Activated CD8-positive, alpha-beta T cell treated with anti-CD3 and anti-CD28 coated beads, Interleukin-2, amount 10 ng/mL, durations not matched to agents 7 days and 5 days (primary cell): ENCODE results near the gene LMO2. TPM values are rescaled to one million over a fixed set of nuclear protein-coding genes. Genes with fewer than 3 reads are reported as not detected.

Experiments
- ATAC-seq: fragments of 150-1000 bp; cut with Tn5 transposase; one replicate; pipeline ENCODE4 v1.10.0; 2021; ENCODE audit warnings: moderate library complexity
- CTCF ChIA-PET: fragments of 350-600 bp; sonication (Branson Sonifier 250); formaldehyde crosslinking; loops from one replicate; lab custom pipeline; 2021; ENCODE audit warnings: antibody characterized with exemption; lab: Charles Lee
- POLR2A ChIA-PET: fragments of 350-600 bp; sonication (Branson Sonifier 250); formaldehyde crosslinking; loops from one replicate; lab custom pipeline; 2021; ENCODE audit warnings: antibody characterized with exemption; lab: Charles Lee
- DNase-seq: peaks from one replicate; pipeline ENCODE4 v3.0.0-alpha.2; 2020
- H3K27ac Mint-ChIP-seq: one replicate; pipeline ENCODE4 v1.8.0; 2021; ENCODE audit warnings: mild to moderate bottlenecking, mixed read lengths
- H3K27me3 Mint-ChIP-seq: one replicate; pipeline ENCODE4 v1.8.0; 2021; ENCODE audit warnings: low read depth, mixed read lengths
- H3K36me3 Mint-ChIP-seq: one replicate; pipeline ENCODE4 v1.8.0; 2021; ENCODE audit warnings: low read depth, mixed read lengths
- H3K4me1 Mint-ChIP-seq: one replicate; pipeline ENCODE4 v1.8.0; 2021; ENCODE audit warnings: low read depth, mixed read lengths
- H3K4me3 Mint-ChIP-seq: one replicate; pipeline ENCODE4 v1.8.0; 2021; ENCODE audit warnings: mild to moderate bottlenecking, mixed read lengths
- H3K9me3 Mint-ChIP-seq: one replicate; pipeline ENCODE4 v1.8.0; 2022; ENCODE audit warnings: mixed read lengths; ENCODE audit not compliant: insufficient read depth
- total RNA-seq, 2 experiments: library from RNA; stranded (reverse); gene quantifications; one replicate each; pipeline ENCODE4 v1.2.3, GENCODE V29; 2021

LMO2 gene
- total RNA-seq, 2 experiments from 2014 or later: not detected

DNA sequence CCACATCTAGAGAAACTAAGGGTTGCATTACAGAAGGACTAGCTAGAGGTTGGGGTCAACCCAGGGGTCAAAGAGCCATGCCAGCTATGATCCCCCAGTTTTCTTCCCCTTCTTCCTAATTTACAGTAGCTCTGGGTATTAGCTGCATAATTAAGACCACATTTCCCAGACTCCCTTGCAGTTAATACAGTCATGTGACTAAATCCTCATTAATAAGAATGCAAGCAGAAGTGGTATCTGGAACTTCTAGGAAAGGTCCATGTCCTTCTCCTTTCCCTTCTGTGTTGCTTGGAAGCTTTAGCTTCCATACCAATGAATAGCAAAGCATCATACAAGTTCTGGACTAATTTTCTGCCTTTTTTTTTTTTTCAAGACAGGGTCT lies 19.1 kb upstream of the LMO2 start:
- Mint-ChIP-seq H3K27ac (no peak overlapping the region), H3K9me3 (no peaks in the 10 kb centered on the region), H3K4me1 (peaks cover 6% of the 10 kb centered on the region), H3K27me3 (peaks cover 34% of the 10 kb centered on the region), H3K36me3 (no peaks in the 10 kb centered on the region), H3K4me3 (no peak overlapping the region)
- POLR2A ChIA-PET: no interaction called here
- DNase-seq (no peak), ATAC-seq (no peak)
- CTCF ChIA-PET: interaction anchor here (0.9 kb wide), 1 partner anchor 54 kb away, joined by 3 read pairs; no protein-coding TSS in a partner anchor

DNA sequence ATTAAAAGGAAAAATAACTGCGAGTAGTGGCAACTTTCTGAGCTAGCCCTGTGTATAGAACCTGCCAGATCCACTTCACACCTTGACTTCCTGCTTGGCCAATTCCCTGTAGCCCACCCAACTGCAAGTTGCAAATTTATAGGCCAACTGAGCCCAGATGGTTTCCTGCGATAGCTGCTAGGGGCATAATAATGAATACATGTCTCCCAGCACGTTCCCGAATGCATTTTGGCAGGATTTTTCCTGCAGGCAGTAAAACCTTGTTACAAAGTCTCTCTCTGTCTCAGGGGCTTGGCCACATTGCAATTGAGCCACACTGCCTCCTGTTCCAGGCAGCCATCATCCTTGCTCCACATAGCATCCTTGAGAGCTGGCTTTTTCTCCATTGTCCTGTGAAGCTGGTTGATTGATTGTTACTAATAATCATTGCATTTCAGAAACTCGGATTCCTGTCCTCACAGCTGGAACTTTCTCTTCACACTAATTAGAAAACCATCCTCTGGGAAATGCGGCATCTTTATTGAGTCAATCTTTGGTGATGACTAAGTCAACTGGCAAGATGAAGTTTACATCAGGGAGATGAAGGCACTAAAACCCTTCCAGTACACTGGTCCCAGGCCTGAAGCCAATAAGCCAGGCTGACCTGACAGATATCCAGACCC lies 18.6 kb upstream of the LMO2 start:
- ChIA-PET POLR2A (no interaction called here), CTCF (interaction anchor here (0.9 kb wide), 1 partner anchor 53 kb away, joined by 3 read pairs; no protein-coding TSS in a partner anchor)
- Mint-ChIP-seq H3K27ac (no peak overlapping the region), H3K36me3 (no peaks in the 10 kb centered on the region), H3K9me3 (no peaks in the 10 kb centered on the region), H3K27me3 (peaks cover 30% of the 10 kb centered on the region), H3K4me1 (peaks cover 6% of the 10 kb centered on the region), H3K4me3 (no peak overlapping the region)
- ATAC-seq: no peak
- no peak for DNase-seq

DNA sequence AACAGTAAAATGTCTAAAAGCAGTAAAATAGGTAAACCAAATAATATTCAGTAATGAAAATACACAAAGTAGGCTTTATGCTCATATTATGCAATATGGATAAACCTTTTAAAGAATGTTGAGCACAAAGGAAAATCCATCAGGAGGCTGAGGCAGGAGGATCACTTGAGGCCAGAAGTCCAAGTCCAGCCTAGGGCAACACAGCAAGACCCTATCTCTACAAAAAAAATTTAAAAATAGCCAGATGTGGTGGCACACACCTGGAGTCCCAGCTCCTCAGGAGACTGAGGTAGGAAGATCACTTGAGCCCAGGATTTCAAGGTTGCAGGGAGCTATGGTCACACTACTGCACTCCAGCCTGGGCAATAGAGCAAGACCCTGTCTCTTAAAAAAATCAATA lies 17.7 kb upstream of the LMO2 start:
- H3K27ac Mint-ChIP-seq: no peak overlapping the region
- no peak for ATAC-seq
- ChIA-PET CTCF (no interaction called here), POLR2A (no interaction called here)
- no peak for DNase-seq
- no peaks in the 10 kb centered on the region for H3K36me3 Mint-ChIP-seq
- no peak overlapping the region for H3K4me3 Mint-ChIP-seq
- H3K27me3 Mint-ChIP-seq: peaks cover 34% of the 10 kb centered on the region
- H3K9me3 Mint-ChIP-seq: no peaks in the 10 kb centered on the region
- H3K4me1 Mint-ChIP-seq: peaks cover 6% of the 10 kb centered on the region

DNA sequence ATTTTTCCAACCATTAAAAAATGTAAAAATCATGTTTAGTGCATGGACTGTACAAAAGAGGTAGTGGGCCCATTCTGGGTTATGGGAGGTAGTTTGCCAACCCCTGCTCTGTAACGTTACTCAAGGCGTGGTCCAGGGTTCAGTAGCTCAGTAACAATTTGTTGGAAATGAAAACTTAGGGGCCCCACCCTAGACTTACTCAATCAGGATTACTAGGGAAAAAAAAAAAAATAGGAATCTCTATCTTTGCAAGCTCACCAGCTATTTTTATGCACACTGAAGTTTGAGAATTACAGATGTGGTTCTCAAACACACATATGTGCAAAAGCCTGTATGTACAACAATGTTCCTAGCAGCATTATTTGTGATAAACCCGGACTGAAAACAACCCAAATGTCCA lies 17.3 kb upstream of the LMO2 start:
- ATAC-seq (no peak), DNase-seq (no peak)
- Mint-ChIP-seq H3K27ac (no peak overlapping the region), H3K4me1 (peaks cover 6% of the 10 kb centered on the region), H3K36me3 (no peaks in the 10 kb centered on the region), H3K27me3 (peaks cover 36% of the 10 kb centered on the region), H3K9me3 (no peaks in the 10 kb centered on the region), H3K4me3 (no peak overlapping the region)
- POLR2A ChIA-PET: no interaction called here
- CTCF ChIA-PET: no interaction called here

DNA sequence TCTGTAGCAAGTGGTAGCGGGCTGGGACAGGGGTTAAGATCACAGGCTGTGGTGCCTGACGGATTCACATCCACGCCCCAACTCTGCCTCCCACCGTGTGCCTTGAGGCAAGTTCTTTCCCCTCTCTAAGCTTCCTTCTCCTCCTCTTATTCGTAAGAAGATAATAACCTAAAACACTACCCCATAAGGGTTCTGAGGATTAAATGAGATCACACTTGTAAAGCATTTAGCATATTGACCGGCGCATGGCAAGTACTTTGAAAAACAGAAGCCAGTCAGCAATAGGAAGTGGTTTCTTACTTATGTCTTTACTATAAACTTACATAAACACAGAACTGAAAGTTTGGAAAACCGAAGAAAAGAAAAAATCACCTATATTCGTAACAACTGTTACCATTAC lies 15.5 kb upstream of the LMO2 start:
- Mint-ChIP-seq H3K4me1 (peaks cover 6% of the 10 kb centered on the region), H3K27ac (no peak overlapping the region), H3K27me3 (peaks cover 42% of the 10 kb centered on the region), H3K36me3 (no peaks in the 10 kb centered on the region), H3K4me3 (no peak overlapping the region), H3K9me3 (no peaks in the 10 kb centered on the region)
- ChIA-PET CTCF (no interaction called here), POLR2A (no interaction called here)
- ATAC-seq: no peak
- DNase-seq: no peak

DNA sequence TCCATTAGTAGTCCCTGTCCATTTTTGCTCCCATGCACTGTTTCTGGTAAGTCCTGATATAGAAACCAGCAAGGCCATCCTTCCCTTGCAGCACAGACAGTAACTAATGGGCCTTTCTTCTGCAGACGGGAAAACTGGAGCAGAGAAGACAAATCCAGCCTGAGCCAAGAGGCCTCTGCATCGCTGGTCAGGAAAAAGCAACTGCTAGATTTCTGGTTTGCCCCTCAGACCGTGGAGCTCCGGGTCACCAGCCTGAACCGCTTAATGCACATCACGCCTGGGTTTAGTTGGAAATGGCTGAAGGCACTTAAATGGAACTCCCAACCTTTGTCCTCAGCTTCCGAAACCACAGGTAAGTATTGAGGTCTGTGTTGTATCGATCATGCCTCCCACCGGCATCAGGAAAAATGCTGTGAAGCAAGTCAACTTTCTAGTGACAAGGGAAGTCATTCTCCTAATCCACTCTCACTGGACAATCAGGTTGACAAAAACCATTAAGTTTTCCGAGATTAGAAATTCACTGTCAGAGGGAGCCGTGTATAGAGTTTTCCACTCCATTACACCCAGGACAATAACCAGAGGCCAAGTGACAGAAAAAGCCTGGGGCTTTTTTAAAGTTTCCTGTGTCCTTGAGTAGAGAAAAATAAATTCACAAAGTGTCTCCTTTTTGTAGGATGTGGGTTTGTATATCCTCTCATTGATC lies 14.8 kb upstream of the LMO2 start:
- ChIA-PET CTCF (no interaction called here), POLR2A (no interaction called here)
- H3K4me1 Mint-ChIP-seq: peaks cover 6% of the 10 kb centered on the region
- H3K9me3 Mint-ChIP-seq: no peaks in the 10 kb centered on the region
- H3K27me3 Mint-ChIP-seq: peaks cover 45% of the 10 kb centered on the region
- H3K4me3 Mint-ChIP-seq: no peak overlapping the region
- no peaks in the 10 kb centered on the region for H3K36me3 Mint-ChIP-seq
- ATAC-seq (no peak), DNase-seq (no peak)
- H3K27ac Mint-ChIP-seq: no peak overlapping the region

DNA sequence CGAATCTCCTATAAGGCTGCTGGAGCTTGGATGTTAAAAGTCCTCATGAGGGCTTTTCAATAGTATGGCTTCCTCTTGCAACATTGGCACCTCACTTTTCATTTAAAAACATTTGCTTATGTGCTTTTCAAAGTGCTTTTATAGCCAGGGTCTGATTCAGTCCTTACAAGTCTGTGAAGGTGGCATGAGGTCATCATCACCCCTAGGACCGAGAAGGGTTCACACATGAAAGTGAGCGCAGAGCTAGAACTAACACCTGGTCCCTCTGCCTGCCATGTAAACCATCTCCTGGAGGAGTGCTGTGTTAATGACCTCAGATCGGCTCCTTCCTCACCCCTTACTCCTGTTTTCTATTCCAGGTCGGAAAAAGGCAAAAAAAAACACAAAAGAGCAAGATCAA lies 12.2 kb upstream of the LMO2 start:
- Mint-ChIP-seq H3K27me3 (peaks cover 50% of the 10 kb centered on the region), H3K9me3 (no peaks in the 10 kb centered on the region), H3K36me3 (no peaks in the 10 kb centered on the region), H3K27ac (no peak overlapping the region), H3K4me3 (no peak overlapping the region), H3K4me1 (peaks cover 6% of the 10 kb centered on the region)
- ATAC-seq (no peak), DNase-seq (no peak)
- POLR2A ChIA-PET: interaction anchor here (0.6 kb wide), 1 partner anchor 173 kb away, joined by 3 read pairs; no protein-coding TSS in a partner anchor
- CTCF ChIA-PET: interaction anchor here (1.3 kb wide), 1 partner anchor 10 kb away, joined by 3 read pairs; no protein-coding TSS in a partner anchor

DNA sequence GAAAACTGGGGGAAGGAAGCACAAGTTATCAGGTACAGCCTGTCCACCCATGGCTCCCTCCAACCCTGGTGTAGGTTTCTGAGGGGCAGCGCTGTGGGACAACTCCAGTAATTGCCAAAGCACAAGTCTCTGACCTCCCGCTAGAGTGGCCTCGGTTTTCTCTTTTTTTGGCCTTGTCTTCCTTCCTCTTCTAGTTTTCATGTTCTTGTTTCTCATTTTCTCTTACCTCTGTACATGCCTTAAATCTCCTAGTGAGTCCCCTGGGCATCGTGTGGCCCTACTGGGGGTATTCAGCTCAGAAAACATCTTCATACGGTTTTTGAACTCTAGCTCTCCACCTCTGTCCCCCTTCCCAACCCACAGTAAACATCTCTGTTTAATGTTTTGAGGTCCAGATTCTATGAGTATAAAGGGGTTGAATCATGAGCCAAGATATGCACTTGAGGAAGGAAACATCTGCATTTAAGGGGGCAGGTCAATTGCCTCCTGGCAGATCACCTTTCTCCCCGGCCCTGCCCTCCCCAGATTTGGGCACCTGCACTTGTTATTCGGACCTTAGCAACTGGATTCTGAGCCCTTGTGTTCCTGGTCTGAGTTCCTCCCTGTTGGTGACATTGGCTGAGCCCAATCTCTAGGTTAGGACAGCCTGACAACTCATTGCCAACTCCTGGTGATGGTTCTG lies 8.4 kb upstream of the LMO2 start:
- Mint-ChIP-seq H3K9me3 (no peaks in the 10 kb centered on the region), H3K4me1 (peaks cover 11% of the 10 kb centered on the region), H3K27ac (no peak overlapping the region), H3K36me3 (no peaks in the 10 kb centered on the region), H3K4me3 (no peak overlapping the region), H3K27me3 (peaks cover 63% of the 10 kb centered on the region)
- CTCF ChIA-PET: no interaction called here
- POLR2A ChIA-PET: no interaction called here
- DNase-seq (no peak), ATAC-seq (no peak)

DNA sequence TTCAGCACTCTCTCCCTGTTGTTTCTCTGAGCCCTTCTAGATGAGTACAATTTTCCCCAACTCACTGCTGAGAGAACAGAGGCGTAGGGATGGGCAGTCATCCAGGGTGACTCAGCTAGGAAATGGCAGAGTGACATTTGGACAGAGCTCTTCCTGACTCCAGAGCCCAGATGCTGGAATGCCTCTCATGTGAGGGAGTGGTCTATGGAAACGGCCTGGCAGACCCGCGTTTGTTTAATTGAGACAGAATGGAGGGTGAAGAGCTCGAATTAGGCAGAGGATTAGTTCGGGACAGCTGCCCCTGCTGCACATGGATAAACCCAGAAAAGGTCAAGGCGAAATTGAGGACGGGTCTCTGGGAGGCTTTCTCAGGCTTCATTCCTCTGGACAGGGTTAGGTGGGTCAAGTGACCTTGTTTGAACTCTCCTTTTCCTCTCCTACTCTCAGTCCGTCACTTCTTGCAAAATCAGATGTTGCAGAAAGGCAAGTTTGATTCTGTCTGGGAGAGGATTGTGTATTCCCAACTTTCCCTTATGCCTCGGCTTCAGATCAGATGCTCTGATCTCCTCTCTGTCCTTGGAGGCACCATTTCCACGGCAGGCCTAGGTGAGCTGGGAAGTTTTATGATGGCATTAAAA lies 7.6 kb upstream of the LMO2 start:
- ATAC-seq (no peak), DNase-seq (no peak)
- Mint-ChIP-seq H3K9me3 (no peaks in the 10 kb centered on the region), H3K27me3 (peaks cover 62% of the 10 kb centered on the region), H3K36me3 (no peaks in the 10 kb centered on the region), H3K4me3 (no peak overlapping the region), H3K27ac (no peak overlapping the region), H3K4me1 (peaks cover 15% of the 10 kb centered on the region)
- CTCF ChIA-PET: no interaction called here
- POLR2A ChIA-PET: no interaction called here

DNA sequence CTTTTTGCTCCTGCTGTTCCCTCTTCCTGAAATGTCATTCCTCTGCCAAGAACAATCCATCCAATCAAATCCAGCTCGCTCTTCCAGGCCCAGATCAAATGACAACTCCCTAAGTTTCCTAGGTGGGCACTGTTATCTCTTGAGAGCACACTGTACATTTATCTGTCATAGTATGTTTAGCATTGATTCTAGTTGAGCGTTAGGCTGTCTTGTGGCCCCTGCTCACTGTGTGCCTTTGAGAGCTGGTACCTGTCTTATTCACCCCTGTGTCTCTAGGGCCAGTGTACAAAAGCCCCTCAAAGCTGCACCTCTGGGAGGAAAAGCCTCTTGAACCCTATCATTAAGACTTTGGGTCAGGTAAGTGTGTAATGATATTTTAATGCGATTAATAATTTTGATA lies 7.1 kb upstream of the LMO2 start:
- ChIA-PET POLR2A (no interaction called here), CTCF (no interaction called here)
- Mint-ChIP-seq H3K27ac (no peak overlapping the region), H3K9me3 (no peaks in the 10 kb centered on the region), H3K4me3 (no peak overlapping the region), H3K36me3 (no peaks in the 10 kb centered on the region), H3K27me3 (peaks cover 59% of the 10 kb centered on the region), H3K4me1 (peaks cover 21% of the 10 kb centered on the region)
- DNase-seq: no peak
- no peak for ATAC-seq

DNA sequence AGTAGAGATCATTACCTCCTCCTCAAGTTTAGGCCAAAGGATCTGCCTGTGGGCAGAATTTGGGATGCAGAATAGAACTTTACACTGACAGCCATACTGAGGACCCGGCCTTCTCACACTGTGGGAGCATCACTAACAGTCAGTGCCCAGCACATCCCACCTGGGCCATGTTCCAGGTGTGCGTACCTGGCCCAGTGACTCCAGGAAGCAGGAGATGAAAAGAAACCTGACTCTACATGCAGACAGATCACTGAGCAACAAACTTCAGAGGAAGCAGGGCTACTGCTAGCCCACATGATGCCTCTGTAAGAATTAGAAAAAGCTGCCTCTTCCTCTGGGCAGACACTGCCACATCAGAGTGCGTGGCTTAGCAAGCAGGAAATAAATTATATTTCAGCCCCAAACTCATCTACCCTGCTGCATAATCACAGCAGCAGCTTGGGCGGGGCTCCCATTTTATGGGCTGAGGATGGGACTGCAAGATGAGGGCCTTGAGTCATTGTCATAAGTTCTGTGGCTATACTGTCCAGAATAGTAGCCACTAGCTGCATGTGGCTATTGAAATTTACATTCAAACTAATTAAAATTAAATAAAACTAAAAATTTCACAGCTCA lies 6.0 kb upstream of the LMO2 start:
- ATAC-seq: no peak
- no peak overlapping the region for H3K27ac Mint-ChIP-seq

More for the DNA sequence above, 6.0 kb upstream of the LMO2 start:
- H3K4me1 Mint-ChIP-seq: peaks cover 32% of the 10 kb centered on the region
- peaks cover 59% of the 10 kb centered on the region for H3K27me3 Mint-ChIP-seq
- ChIA-PET CTCF (no interaction called here), POLR2A (no interaction called here)
- H3K36me3 Mint-ChIP-seq: no peaks in the 10 kb centered on the region
- peak; percentile 33 for DNase-seq
- no peaks in the 10 kb centered on the region for H3K9me3 Mint-ChIP-seq
- H3K4me3 Mint-ChIP-seq: no peak overlapping the region
